Astrocyte of the spinal cord (primary cell): ENCODE results near the gene CTDSP2.
"Not testable (repeated sequence)": the region's sequence is repeated elsewhere in the genome, so short reads cannot be mapped to it uniquely, and the experiment has no call there.

Experiments
- DNase-seq: peaks from one replicate; pipeline ENCODE4 v3.0.0; 2011; ENCODE audit warnings: low read depth, low spot score
- H3K4me3 ChIP-seq: 2 replicates; pipeline ENCODE4 v1.5.1; 2011; ENCODE audit warnings: low read depth, mild to moderate bottlenecking, low read length, moderate library complexity
- in situ Hi-C: cut with HindIII; loops from 2 replicates; pipeline ENCODE4 v1.10.0; 2017; ENCODE audit warnings: low sequenced_read_pairs
- TF ChIP-seq, protein P1 (sequence below): IDR thresholded peaks from 2 replicates; pipeline ENCODE4 v1.5.1; 2012; ENCODE audit warnings: low read depth, mild to moderate bottlenecking, low read length, inconsistent platforms

Gene CTDSP2

DNA sequence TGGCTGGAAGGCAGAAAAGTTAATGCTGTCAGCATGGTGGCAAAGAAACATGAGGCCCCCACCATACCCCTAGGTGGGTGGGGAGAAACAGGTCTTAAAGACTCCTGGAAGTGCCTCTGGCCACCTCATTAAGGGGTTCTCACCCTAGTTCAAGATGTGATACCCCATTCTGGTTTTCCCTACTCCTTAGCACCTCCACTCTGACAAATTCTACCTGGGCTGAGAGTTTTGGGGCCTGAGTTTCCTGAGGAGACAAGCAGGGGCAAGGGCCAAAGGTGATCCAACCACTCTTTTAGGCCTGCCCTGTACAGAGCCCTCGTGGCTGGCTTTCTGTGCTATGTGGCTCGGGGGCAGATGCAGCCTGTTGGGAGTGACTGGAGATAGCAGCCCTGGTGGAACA, 20.1 kb downstream of the CTDSP2 start:
- in situ Hi-C loops: no loop called here
- no peak overlapping the region for H3K4me3 ChIP-seq
- DNase-seq: no peak
- TF ChIP-seq, protein P1, sequence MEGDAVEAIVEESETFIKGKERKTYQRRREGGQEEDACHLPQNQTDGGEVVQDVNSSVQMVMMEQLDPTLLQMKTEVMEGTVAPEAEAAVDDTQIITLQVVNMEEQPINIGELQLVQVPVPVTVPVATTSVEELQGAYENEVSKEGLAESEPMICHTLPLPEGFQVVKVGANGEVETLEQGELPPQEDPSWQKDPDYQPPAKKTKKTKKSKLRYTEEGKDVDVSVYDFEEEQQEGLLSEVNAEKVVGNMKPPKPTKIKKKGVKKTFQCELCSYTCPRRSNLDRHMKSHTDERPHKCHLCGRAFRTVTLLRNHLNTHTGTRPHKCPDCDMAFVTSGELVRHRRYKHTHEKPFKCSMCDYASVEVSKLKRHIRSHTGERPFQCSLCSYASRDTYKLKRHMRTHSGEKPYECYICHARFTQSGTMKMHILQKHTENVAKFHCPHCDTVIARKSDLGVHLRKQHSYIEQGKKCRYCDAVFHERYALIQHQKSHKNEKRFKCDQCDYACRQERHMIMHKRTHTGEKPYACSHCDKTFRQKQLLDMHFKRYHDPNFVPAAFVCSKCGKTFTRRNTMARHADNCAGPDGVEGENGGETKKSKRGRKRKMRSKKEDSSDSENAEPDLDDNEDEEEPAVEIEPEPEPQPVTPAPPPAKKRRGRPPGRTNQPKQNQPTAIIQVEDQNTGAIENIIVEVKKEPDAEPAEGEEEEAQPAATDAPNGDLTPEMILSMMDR: no peak

DNA sequence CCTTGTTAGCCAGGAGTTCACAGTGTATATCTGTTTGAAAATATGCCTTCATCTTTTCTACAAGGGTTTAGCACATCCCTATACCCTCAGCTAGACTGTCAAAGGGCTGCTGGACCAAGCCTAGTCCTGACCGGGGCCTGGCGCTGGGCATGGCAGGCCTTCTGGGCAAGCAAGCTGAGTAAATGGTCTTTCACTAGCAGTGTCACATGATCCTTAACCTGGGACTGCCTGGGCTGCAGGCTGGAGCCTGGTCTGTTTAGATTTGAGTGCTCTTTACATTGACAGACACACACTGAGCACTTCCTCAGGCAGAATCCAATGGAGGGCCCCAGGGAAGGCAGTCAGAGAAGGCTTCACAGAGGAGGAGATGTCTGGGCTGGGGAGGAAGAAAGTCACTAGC, 21.1 kb downstream of the CTDSP2 start:
- no peak for DNase-seq
- TF ChIP-seq, protein P1: no peak
- in situ Hi-C loops: no loop called here
- H3K4me3 ChIP-seq: no peak overlapping the region

DNA sequence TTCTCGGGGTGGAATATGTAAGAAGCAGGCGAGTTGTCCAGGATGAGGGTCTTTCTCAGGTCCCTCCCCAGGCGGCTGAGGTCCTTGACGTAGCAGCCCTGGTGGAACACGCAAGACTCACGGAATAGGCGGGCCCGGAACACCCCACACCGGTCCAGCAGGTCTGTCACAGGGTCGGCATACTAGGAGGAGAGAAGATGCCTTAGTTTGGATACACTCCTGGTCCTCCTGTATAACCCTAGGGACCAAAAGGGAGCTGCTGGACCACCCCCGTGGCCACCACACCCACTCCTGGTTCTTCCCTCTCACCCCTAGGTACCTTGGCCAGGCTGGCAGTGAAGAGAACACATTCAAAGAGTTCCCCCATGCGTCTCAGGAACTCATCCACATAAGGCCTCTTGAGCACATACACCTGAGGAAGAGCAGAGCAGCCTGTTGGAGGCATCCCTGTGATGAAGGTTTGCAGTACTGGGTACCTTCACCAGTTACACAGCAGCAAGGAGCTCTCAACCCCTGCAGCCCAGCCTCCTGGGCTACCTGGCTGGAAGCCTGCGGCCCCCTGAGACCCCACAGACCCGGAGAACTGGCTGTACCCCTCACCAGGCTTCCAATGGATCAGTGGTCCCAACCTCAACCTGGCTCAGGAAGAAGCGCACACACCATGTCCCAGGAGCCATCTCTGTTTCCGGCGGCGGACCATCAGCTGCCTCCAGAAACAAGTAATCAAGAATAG, 22.5 kb downstream of the CTDSP2 start:
- no peak overlapping the region for H3K4me3 ChIP-seq
- no peak for DNase-seq
- TF ChIP-seq, protein P1: no peak
- in situ Hi-C loops: no loop called here

DNA sequence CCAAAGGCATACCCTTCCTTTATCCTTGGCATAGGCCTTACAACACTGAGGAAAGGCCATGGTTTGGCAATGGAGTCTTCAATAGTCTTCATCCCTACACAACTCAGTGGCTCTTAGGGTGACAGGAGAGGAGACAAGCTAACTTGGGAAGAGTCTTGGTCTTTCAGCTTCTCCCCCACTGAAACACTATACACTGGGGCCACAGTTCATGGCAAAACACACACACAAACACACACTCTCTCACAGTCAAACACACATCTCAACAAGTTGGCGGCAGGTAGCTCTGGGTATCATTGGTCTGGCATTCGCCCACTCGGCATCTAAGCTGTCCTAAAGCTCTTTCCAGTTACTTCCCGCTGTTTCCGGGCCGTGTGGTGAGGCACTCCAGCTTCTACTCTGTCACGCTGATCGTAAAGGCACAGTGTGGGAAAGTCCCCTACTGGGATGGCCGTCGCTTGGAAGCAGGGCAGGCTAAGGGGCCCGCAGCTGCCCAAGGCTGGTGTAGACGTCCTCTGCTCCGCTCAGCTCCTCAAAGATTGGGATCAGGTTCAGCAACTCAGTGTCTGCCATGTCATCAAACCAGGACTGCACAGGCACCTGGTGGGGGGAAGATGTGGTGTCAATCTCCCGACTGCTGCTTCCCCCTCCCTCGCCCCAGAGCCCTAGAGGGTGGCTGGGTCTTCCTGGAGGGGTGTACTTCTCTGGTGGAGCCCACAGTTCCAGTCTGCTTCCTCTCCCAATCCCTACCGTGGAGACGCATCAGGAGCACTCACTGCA, 23.2 kb downstream of the CTDSP2 start:
- DNase-seq: no peak
- TF ChIP-seq, protein P1: no peak
- no peak overlapping the region for H3K4me3 ChIP-seq
- in situ Hi-C loops: no loop called here

DNA sequence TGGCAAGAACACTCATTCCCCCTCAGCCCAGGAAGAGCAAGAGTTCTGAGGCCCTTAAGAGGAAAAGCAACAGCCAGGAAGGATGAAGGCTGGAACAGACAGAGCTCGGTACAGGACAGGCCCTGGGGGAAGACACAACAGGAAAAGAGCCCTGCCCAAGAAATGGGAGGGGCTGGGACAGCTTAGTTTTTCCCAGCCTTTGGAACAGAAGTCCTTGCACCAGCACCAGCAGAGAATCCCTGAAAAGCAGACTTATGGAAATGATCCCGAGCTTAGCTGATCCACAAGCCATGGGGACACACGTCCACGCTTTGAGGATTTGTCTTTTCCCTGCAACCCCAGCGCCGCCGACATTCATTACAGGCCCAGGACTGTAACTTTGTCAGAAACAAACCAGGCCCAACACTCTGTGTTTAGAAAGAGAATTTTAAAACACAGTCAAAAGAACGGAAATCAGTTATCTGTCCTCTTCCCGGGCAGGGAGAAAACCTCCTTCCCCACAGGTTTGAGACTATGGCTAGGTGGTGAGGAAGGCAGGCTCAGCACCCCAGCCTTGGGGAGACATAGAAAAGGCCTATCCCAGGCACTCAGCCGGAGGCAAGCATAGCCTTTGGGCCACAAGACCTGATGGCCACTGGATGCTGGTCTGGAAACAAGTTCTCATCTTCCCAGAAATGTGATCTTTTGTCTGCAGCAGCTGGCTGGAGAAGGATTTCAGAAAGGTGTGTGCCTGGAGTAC, 24.0 kb downstream of the CTDSP2 start:
- TF ChIP-seq, protein P1: no peak
- in situ Hi-C loops: no loop called here
- DNase-seq: no peak
- no peak overlapping the region for H3K4me3 ChIP-seq

DNA sequence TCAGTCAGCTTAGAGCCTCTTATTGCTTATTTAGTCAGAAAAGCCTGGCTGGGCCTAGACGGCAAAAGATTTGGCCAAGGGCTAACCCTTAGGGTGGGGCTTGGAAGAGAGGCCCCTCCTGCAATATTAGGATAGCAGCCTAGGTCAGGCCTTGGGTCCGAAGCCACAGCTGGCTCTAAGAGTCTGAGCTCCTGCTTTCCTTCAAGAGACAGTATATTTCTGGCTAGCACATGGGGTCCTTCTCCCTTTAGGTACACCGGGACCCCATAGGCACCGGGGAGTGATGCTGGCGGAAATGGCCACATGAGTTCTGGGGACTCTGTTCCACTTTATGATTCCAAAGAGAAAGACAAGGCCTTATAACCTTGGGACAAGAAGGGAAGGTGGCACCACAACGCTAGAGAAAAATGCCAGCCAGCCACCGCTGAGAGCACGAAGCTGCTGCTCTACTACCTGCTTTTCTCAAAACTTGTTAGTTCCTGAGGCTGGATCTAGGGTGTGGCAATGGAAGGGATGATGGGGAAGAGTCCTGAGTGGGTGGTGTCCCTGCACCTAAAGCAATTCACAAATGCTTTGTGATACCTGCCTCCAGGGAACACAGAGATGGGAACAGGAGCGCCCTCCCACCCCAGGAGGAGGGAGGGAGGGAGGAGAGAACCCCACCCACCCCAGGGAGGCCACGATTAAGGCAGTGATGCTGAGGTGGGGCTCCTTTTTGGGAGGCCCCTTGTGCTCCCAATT, 24.9 kb downstream of the CTDSP2 start:
- in situ Hi-C loops: no loop called here
- TF ChIP-seq, protein P1: no peak
- no peak overlapping the region for H3K4me3 ChIP-seq
- DNase-seq: no peak

DNA sequence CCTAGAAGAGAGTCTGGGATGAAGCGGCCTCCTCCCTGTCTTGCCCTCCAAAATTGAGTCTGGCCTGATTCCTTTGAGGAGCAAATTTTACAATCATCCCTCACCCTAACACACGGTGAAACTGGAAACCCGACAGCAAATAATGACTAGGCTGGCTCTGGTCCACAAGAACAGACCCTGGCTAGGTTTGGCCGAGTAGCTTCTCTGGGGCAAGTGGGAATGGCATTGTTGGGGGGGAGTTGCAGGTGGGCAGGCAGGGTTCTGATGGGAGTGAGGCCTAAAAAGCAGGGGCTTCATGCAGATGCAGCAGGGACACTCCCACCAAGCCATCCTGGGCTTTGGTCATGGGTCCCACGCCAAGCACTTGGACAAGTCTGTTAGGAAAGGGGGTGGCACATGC, 25.5 kb downstream of the CTDSP2 start:
- H3K4me3 ChIP-seq, in situ Hi-C loops, DNase-seq: not testable (repeated sequence)

DNA sequence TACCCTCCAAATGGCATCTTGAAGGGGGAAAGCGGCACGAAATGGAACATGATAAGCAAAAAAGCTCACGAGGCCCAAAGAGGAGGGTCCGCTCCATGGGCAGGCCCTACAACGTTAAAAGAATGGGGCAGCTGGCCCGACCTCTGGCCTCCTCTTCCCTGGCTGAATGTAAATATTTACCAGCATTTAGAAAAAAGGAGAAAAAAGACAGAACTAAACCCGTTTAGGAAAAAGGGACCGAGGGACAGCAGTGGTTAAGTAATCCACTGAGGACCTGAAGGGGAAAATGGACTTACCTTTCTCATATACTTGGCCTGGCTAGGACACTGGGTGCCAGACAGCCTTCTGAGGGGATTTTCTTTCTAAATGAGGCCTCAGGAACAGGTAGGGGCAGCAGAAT, 26.4 kb downstream of the CTDSP2 start:
- H3K4me3 ChIP-seq, in situ Hi-C loops, DNase-seq: not testable (repeated sequence)

DNA sequence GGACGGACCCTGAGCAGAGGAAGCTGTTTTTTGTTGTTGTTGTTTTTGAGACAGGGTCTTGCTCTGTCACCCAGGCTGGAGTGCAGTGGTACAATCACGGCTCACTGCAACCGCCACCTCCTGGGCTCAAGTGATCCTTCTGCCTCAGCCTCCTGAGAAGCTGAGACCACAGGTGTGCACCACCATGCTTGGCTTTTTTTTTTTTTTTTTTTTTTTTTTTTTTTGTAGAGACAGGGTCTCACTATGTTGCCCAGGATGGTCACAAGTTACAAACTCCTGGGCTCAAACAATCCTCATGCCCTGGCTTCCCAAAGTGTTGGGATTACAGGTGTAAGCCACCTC, 28.6 kb downstream of the CTDSP2 start:
- DNase-seq, H3K4me3 ChIP-seq, in situ Hi-C loops: not testable (repeated sequence)
